Parathyroid adenoma (tissue), 2 donors: Measurements from ENCODE around the gene TMEM91.

Experiments
- H2AFZ ChIP-seq: fragments of 300-600 bp; sonication (generic); one replicate; pipeline ENCODE4 v1.7.0; 2017; ENCODE audit warnings: antibody characterized with exemption, mild to moderate bottlenecking
- H3K27ac ChIP-seq: fragments of 300-600 bp; sonication (generic); one replicate; pipeline ENCODE4 v1.7.0; 2017
- H3K27me3 ChIP-seq: fragments of 300-600 bp; sonication (generic); one replicate; pipeline ENCODE4 v1.7.0; 2017; ENCODE audit warnings: low read length; ENCODE audit not compliant: control insufficient read depth, insufficient read depth
- H3K36me3 ChIP-seq: fragments of 300-600 bp; sonication (generic); one replicate; pipeline ENCODE4 v1.7.0; 2017; ENCODE audit warnings: low read length; ENCODE audit not compliant: control insufficient read depth, insufficient read depth
- H3K4me1 ChIP-seq: fragments of 300-600 bp; sonication (generic); one replicate; pipeline ENCODE4 v1.7.0; 2017; ENCODE audit warnings: control low read depth
- H3K4me2 ChIP-seq: fragments of 300-600 bp; sonication (generic); one replicate; pipeline ENCODE4 v1.7.0; 2017; ENCODE audit warnings: low read length
- H3K4me3 ChIP-seq: fragments of 300-600 bp; sonication (generic); one replicate; pipeline ENCODE4 v1.7.0; 2017; ENCODE audit warnings: low read depth, low read length
- H3K79me2 ChIP-seq: fragments of 300-600 bp; sonication (generic); one replicate; pipeline ENCODE4 v1.7.0; 2017; ENCODE audit warnings: control low read depth
- H3K9ac ChIP-seq: fragments of 300-600 bp; sonication (generic); one replicate; pipeline ENCODE4 v1.7.0; 2017; ENCODE audit warnings: mild to moderate bottlenecking
- H3K9me3 ChIP-seq: fragments of 300-600 bp; sonication (generic); one replicate; pipeline ENCODE4 v1.7.0; 2017; ENCODE audit warnings: low read length; ENCODE audit not compliant: control insufficient read depth
- TF ChIP-seq, protein P1 (sequence below): fragments of 300-600 bp; sonication (generic); IDR thresholded peaks from one replicate; pipeline ENCODE4 v1.7.0; 2017; ENCODE audit warnings: antibody characterized with exemption, mild to moderate bottlenecking
- donor health status: primary hyperparathyroidism.

Gene TMEM91

GRCh38 chr19:41397086-41398049, 21.0 kb downstream of the TMEM91 start, which contains the start of the genes BCKDHA and EXOSC5:
BCKDHA (plus strand) TSS chr19:41397818; CDS start chr19:41397828, 10 bp downstream.
EXOSC5 (minus strand) TSS chr19:41397359; CDS start chr19:41397328, 31 bp downstream.
- no peaks in the 10 kb centered on the region for H3K9me3 ChIP-seq
- H3K27me3 ChIP-seq, result no peaks in the 10 kb centered on the region
- peaks cover 9% of the 10 kb centered on the region for H3K4me1 ChIP-seq
- H2AFZ ChIP-seq, result peak within 1 kb of the TSS; percentile 90
- TF ChIP-seq, protein P1, sequence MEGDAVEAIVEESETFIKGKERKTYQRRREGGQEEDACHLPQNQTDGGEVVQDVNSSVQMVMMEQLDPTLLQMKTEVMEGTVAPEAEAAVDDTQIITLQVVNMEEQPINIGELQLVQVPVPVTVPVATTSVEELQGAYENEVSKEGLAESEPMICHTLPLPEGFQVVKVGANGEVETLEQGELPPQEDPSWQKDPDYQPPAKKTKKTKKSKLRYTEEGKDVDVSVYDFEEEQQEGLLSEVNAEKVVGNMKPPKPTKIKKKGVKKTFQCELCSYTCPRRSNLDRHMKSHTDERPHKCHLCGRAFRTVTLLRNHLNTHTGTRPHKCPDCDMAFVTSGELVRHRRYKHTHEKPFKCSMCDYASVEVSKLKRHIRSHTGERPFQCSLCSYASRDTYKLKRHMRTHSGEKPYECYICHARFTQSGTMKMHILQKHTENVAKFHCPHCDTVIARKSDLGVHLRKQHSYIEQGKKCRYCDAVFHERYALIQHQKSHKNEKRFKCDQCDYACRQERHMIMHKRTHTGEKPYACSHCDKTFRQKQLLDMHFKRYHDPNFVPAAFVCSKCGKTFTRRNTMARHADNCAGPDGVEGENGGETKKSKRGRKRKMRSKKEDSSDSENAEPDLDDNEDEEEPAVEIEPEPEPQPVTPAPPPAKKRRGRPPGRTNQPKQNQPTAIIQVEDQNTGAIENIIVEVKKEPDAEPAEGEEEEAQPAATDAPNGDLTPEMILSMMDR, result no peak
- peak within 1 kb of the TSS; percentile 94 for H3K27ac ChIP-seq
- peak within 1 kb of the TSS; percentile 62 for H3K9ac ChIP-seq
- H3K79me2 ChIP-seq, result peaks cover 32% of the 10 kb centered on the region
- H3K36me3 ChIP-seq, result no peaks in the 10 kb centered on the region
- peak within 1 kb of the TSS; percentile 99 for H3K4me3 ChIP-seq
- H3K4me2 ChIP-seq, result peak within 1 kb of the TSS; percentile 91

- Histone ChIP-seq H3K4me1 (peaks cover 16% of the 10 kb centered on the region), H3K79me2 (peaks cover 32% of the 10 kb centered on the region), H3K36me3 (no peaks in the 10 kb centered on the region), H3K4me3 (peak overlapping the region; percentile 99), H3K27me3 (no peaks in the 10 kb centered on the region), H3K4me2 (peak overlapping the region; percentile 83), H3K9ac (peak overlapping the region; percentile 62), H2AFZ (peak overlapping the region; percentile 90), H3K27ac (peak overlapping the region; percentile 94), H3K9me3 (no peaks in the 10 kb centered on the region)
- TF ChIP-seq, protein P1, result no peak
These were observed 21.7 kb downstream of the TMEM91 start for GRCh38 chr19:41398050-41398418.

DNA sequence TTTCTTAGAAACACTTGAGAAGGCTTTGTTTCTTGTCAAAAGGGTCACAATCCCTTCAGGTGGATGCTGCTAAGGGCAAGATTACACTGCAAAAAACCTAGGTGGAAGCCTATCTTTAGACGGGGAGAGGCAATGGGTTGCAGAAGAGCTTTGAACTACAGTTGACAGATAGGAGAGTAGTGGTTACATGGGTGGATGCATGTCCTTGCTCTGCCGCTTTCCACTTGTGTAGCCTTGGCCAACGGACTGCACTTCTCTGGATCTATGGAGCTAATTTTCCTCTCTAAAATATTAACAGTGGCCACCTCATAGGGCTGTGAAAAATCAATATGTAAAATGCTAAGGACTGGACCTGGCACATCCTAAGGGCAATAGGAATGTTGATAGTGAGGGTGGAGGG, 22.3 kb downstream of the TMEM91 start:
- H3K36me3 ChIP-seq, result no peaks in the 10 kb centered on the region
- peak overlapping the region; percentile 99 for H3K4me3 ChIP-seq
- H3K27me3 ChIP-seq, result no peaks in the 10 kb centered on the region
- H3K4me1 ChIP-seq, result peaks cover 17% of the 10 kb centered on the region
- H3K9me3 ChIP-seq, result no peaks in the 10 kb centered on the region
- no peak overlapping the region for H3K27ac ChIP-seq
- H3K79me2 ChIP-seq, result peaks cover 32% of the 10 kb centered on the region
- peak overlapping the region; percentile 4 for H3K9ac ChIP-seq
- H2AFZ ChIP-seq, result no peak overlapping the region
- peak overlapping the region; percentile 83 for H3K4me2 ChIP-seq
- TF ChIP-seq, protein P1, result no peak

- Histone ChIP-seq H3K9me3 (no peaks in the 10 kb centered on the region), H3K79me2 (peaks cover 32% of the 10 kb centered on the region), H3K4me1 (peaks cover 19% of the 10 kb centered on the region), H2AFZ (no peak overlapping the region), H3K4me2 (peak overlapping the region; percentile 83), H3K9ac (no peak overlapping the region), H3K27ac (no peak overlapping the region), H3K27me3 (no peaks in the 10 kb centered on the region), H3K4me3 (peak overlapping the region; percentile 99), H3K36me3 (no peaks in the 10 kb centered on the region)
- TF ChIP-seq, protein P1, result no peak
These were observed 22.8 kb downstream of the TMEM91 start for GRCh38 chr19:41399091-41399490.
